Vagina (tissue), 2 donors: ENCODE data around the gene SLC39A11. TPM values are rescaled to one million over a fixed set of nuclear protein-coding genes. Genes with fewer than 3 reads are reported as not detected.

Source experiments
- DNase-seq, 2 donors: peaks; one replicate each; pipeline ENCODE4 v3.0.0-alpha.2; 2017; ENCODE audit errors: extremely low spot score in 2 of 2
- H3K27ac ChIP-seq: fragments of 200-600 bp; sonication (generic); one replicate; pipeline ENCODE4 v1.5.1; 2019
- H3K27me3 ChIP-seq: fragments of 200-600 bp; sonication (generic); one replicate; pipeline ENCODE4 v1.5.1; 2019
- H3K36me3 ChIP-seq, 2 donors: fragments of 200-600 bp; sonication (generic); one replicate each; pipeline ENCODE4 v1.5.1; 2017 to 2019
- H3K4me1 ChIP-seq: fragments of 200-600 bp; sonication (generic); one replicate; pipeline ENCODE4 v1.5.1; 2019
- H3K4me3 ChIP-seq, 2 donors: fragments of 200-600 bp; sonication (generic); 1 replicate in 1 of 2; 2 replicates in 1 of 2; pipeline ENCODE4 v1.5.1; 2016 to 2019
- H3K9me3 ChIP-seq: fragments of 200-600 bp; sonication (generic); one replicate; pipeline ENCODE4 v1.5.1; 2019
- POLR2A ChIP-seq, 2 donors: fragments of 450-650 bp; IDR thresholded peaks; one replicate each; pipeline ENCODE4 v1.6.1; 2017; ENCODE audit warnings: antibody characterized with exemption in 2 of 2, mild to moderate bottlenecking in 2 of 2, moderate library complexity in 2 of 2
- POLR2AphosphoS5 ChIP-seq, 2 donors: sonication (generic); formaldehyde crosslinking; IDR thresholded peaks; one replicate each; pipeline ENCODE4 v1.9.0; 2017; ENCODE audit warnings: antibody characterized with exemption in 2 of 2, mild to moderate bottlenecking in 2 of 2, low read depth in 1 of 2; ENCODE audit not compliant: insufficient read depth in 1 of 2
- intact Hi-C: fragments of 100-400 bp; cut with DNase I; formaldehyde crosslinking; loops from one replicate; pipeline ENCODE4 v1.15.1; 2023
- total RNA-seq: library from RNA; depleted of rRNA; stranded (reverse); fragments of >200 nt; gene quantifications from one replicate; pipeline ENCODE4 v1.2.3, GENCODE V29; 2016
- TF ChIP-seq, protein P1 (sequence below), 3 experiments: fragments of 450-650 bp in 2 of 3; fragments of 200-600 bp in 1 of 3; sonication (generic) in 1 of 3; IDR thresholded peaks; one replicate each; pipeline ENCODE4 v1.5.1; 2017 to 2019; ENCODE audit warnings: antibody characterized with exemption in 3 of 3, mild to moderate bottlenecking in 2 of 3, moderate library complexity in 2 of 3

SLC39A11 gene
- total RNA-seq, 1 donor from 2014 or later = 22.6 TPM

- Histone ChIP-seq H3K4me3 (no peak overlapping the region), H3K27ac (no peak overlapping the region), H3K27me3 (no peaks in the 10 kb centered on the region), H3K9me3 (no peaks in the 10 kb centered on the region), H3K36me3 (no peaks in the 10 kb centered on the region), H3K4me1 (no peaks in the 10 kb centered on the region)
- intact Hi-C loops = no loop called here
- DNase-seq = no peak
- TF ChIP-seq POLR2AphosphoS5 (IDR thresholded peaks at IDR 0.05; ENCODE audit: insufficient read depth in 1 of 2, low read depth in 1 of 2) = no peak
- TF ChIP-seq POLR2A (IDR thresholded peaks at IDR 0.05) = no peak
- TF ChIP-seq, protein P1, sequence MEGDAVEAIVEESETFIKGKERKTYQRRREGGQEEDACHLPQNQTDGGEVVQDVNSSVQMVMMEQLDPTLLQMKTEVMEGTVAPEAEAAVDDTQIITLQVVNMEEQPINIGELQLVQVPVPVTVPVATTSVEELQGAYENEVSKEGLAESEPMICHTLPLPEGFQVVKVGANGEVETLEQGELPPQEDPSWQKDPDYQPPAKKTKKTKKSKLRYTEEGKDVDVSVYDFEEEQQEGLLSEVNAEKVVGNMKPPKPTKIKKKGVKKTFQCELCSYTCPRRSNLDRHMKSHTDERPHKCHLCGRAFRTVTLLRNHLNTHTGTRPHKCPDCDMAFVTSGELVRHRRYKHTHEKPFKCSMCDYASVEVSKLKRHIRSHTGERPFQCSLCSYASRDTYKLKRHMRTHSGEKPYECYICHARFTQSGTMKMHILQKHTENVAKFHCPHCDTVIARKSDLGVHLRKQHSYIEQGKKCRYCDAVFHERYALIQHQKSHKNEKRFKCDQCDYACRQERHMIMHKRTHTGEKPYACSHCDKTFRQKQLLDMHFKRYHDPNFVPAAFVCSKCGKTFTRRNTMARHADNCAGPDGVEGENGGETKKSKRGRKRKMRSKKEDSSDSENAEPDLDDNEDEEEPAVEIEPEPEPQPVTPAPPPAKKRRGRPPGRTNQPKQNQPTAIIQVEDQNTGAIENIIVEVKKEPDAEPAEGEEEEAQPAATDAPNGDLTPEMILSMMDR (IDR thresholded peaks at IDR 0.05) = no peak
These were observed 168.3 kb downstream of the SLC39A11 start for GRCh38 chr17:72924196-72924595.

DNA sequence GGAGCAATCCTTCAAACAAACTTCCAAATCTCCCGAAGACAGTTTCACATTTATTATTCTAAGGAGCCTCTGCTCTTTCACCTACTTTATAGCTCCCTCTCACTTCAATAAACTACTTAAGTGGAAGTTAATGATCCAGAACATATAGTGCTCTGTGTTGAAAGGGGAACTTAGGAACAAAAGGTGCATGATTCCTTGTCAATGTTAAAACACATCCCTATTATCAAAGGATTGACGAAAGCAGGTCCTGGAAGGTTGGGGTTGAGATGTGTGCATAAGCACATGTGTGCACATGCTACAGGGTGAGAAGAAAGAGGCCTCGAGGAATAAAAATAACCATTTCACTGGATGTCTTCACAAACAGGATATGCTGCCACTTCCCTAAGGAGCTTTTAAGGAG lies 170.3 kb downstream of the SLC39A11 start:
- TF ChIP-seq POLR2A (IDR thresholded peaks at IDR 0.05) = no peak
- Histone ChIP-seq H3K27me3 (no peaks in the 10 kb centered on the region), H3K4me3 (no peak overlapping the region), H3K36me3 (no peaks in the 10 kb centered on the region), H3K27ac (no peak overlapping the region), H3K9me3 (no peaks in the 10 kb centered on the region), H3K4me1 (no peaks in the 10 kb centered on the region)
- intact Hi-C loops = no loop called here
- DNase-seq = no peak

- no peak for TF ChIP-seq POLR2AphosphoS5 (IDR thresholded peaks at IDR 0.05; ENCODE audit: insufficient read depth in 1 of 2, low read depth in 1 of 2)
- no peak for TF ChIP-seq POLR2A (IDR thresholded peaks at IDR 0.05)
- TF ChIP-seq, protein P1 (IDR thresholded peaks at IDR 0.05) = no peak
- no peak for DNase-seq
- Histone ChIP-seq H3K27ac (no peak overlapping the region), H3K4me1 (no peaks in the 10 kb centered on the region), H3K36me3 (no peaks in the 10 kb centered on the region), H3K4me3 (no peak overlapping the region), H3K27me3 (no peaks in the 10 kb centered on the region), H3K9me3 (no peaks in the 10 kb centered on the region)
- intact Hi-C loops = no loop called here
These were observed 171.0 kb downstream of the SLC39A11 start for GRCh38 chr17:72921347-72922054.

DNA sequence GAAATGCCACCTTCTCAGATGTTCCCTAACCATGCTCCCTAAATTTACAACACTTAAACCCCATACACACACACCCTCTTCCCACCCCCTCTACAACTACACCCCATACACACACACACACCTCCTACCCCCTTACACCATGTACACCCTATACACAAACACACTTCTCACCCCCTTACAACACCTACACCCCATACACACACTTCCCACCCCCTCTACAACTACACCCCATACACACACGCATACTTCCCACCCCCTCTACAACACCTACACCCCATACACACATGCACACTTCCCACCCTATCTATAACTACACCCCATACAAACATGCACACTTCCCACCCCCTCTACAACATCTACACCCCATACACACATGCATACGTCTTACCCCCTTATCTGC lies 172.0 kb downstream of the SLC39A11 start:
- Histone ChIP-seq H3K27me3 (no peaks in the 10 kb centered on the region), H3K27ac (no peak overlapping the region), H3K4me1 (no peaks in the 10 kb centered on the region), H3K4me3 (no peak overlapping the region), H3K9me3 (no peaks in the 10 kb centered on the region), H3K36me3 (no peaks in the 10 kb centered on the region)
- DNase-seq = no peak
- intact Hi-C loops = no loop called here
- no peak for TF ChIP-seq POLR2A (IDR thresholded peaks at IDR 0.05)
- TF ChIP-seq, protein P1 (IDR thresholded peaks at IDR 0.05) = no peak
- TF ChIP-seq POLR2AphosphoS5 (IDR thresholded peaks at IDR 0.05; ENCODE audit: insufficient read depth in 1 of 2, low read depth in 1 of 2) = no peak

- Histone ChIP-seq H3K27ac (no peak overlapping the region), H3K9me3 (no peaks in the 10 kb centered on the region), H3K4me1 (no peaks in the 10 kb centered on the region), H3K36me3 (no peaks in the 10 kb centered on the region), H3K27me3 (no peaks in the 10 kb centered on the region), H3K4me3 (no peak overlapping the region)
- intact Hi-C loops = no loop called here
- DNase-seq = no peak
- TF ChIP-seq POLR2A (IDR thresholded peaks at IDR 0.05) (no peak), POLR2AphosphoS5 (IDR thresholded peaks at IDR 0.05; ENCODE audit: insufficient read depth in 1 of 2, low read depth in 1 of 2) (no peak)
- TF ChIP-seq, protein P1 (IDR thresholded peaks at IDR 0.05) = no peak
These were observed 175.5 kb downstream of the SLC39A11 start for GRCh38 chr17:72916991-72917390.
